ENCODE measurements around the gene DPH6. TPM values are rescaled to one million over a fixed set of nuclear protein-coding genes. Genes with fewer than 3 reads are reported as not detected.

DPH6 gene
- total and polyA plus RNA-seq, 12 donors: 5.0 to 42.0 (median 15.7) TPM

DNA sequence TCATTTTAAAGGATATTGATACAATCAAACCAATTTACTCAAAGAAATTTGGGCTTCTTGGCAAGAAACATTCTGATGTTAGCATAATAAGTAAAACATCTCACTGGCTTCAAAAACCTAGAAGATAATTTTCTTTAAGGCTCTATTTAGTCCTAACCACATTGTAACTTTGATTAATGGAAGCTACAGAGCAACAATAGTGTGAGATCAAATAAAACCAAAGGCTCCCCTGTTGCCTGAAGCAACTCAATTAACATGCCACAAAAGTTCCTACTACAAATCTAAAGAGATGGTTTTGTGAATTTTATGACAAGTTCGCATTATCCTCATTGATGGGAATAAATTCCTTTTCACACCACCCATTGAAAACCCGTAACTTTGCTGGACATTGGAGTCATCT, 5.9 kb downstream of the DPH6 start:
- DNase-seq: no peak
- Histone ChIP-seq H3K27me3 (no peaks in the 10 kb centered on the region), H3K36me3 (replicated peaks in 1 of 2) (no peaks in the 10 kb centered on the region), H3K27ac (no peak overlapping the region), H3K4me3 (no peak overlapping the region), H3K9me3 (replicated peaks in 1 of 3) (peaks cover 0 to 2% (median 0%) of the 10 kb centered on the region in 3 donors), H3K4me1 (replicated peaks in 1 of 2) (peaks cover 0 to 7% of the 10 kb centered on the region in 2 donors)
- TF ChIP-seq, protein P1, sequence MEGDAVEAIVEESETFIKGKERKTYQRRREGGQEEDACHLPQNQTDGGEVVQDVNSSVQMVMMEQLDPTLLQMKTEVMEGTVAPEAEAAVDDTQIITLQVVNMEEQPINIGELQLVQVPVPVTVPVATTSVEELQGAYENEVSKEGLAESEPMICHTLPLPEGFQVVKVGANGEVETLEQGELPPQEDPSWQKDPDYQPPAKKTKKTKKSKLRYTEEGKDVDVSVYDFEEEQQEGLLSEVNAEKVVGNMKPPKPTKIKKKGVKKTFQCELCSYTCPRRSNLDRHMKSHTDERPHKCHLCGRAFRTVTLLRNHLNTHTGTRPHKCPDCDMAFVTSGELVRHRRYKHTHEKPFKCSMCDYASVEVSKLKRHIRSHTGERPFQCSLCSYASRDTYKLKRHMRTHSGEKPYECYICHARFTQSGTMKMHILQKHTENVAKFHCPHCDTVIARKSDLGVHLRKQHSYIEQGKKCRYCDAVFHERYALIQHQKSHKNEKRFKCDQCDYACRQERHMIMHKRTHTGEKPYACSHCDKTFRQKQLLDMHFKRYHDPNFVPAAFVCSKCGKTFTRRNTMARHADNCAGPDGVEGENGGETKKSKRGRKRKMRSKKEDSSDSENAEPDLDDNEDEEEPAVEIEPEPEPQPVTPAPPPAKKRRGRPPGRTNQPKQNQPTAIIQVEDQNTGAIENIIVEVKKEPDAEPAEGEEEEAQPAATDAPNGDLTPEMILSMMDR (IDR thresholded peaks at IDR 0.05): no peak
- TF ChIP-seq POLR2A (IDR thresholded peaks at IDR 0.05): no peak
- WGBS, 4 donors: 96 to 100% (median 96%) methylated on average over 2 of the region's 2 CpGs
- intact Hi-C loops (cut with DNase I): no loop called here

DNA sequence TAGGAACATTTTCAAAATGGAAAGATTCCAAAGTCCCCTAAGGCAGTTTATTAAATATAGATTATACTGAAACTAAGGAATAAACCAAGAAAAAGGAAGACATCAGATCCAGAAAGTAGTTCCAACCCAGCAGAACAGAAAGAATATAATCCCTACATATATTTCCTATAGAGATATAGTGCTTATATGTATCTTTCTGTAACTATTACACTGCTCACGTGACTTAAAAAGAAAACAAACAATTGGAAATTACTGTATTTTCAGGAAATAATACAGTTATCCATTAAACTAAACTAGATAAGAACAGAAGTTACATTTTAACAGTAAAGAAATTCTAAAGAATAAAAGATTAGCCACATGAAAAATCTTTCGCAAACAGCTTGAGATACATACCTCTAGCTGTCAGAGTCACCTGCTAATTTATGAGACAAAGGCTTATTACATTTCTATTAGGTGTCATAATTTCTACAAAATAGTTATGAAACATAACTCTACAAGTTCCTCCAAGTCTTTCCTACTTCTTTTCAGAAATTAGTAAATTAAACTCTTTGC, 10.5 kb downstream of the DPH6 start:
- intact Hi-C loops (cut with DNase I): no loop called here
- H3K27me3 ChIP-seq: no peaks in the 10 kb centered on the region
- no peak for TF ChIP-seq POLR2A (IDR thresholded peaks at IDR 0.05)
- TF ChIP-seq, protein P1 (IDR thresholded peaks at IDR 0.05): no peak
- DNase-seq: no peak
- no peaks in the 10 kb centered on the region for H3K9me3 ChIP-seq (replicated peaks in 1 of 3)
- no peak overlapping the region for H3K27ac ChIP-seq
- WGBS, 4 donors: 49 to 50% (median 49%) methylated on average over 2 of the region's 2 CpGs
- no peak overlapping the region for H3K4me3 ChIP-seq
- no peaks in the 10 kb centered on the region for H3K4me1 ChIP-seq (replicated peaks in 1 of 2)
- no peaks in the 10 kb centered on the region for H3K36me3 ChIP-seq (replicated peaks in 1 of 2)

DNA sequence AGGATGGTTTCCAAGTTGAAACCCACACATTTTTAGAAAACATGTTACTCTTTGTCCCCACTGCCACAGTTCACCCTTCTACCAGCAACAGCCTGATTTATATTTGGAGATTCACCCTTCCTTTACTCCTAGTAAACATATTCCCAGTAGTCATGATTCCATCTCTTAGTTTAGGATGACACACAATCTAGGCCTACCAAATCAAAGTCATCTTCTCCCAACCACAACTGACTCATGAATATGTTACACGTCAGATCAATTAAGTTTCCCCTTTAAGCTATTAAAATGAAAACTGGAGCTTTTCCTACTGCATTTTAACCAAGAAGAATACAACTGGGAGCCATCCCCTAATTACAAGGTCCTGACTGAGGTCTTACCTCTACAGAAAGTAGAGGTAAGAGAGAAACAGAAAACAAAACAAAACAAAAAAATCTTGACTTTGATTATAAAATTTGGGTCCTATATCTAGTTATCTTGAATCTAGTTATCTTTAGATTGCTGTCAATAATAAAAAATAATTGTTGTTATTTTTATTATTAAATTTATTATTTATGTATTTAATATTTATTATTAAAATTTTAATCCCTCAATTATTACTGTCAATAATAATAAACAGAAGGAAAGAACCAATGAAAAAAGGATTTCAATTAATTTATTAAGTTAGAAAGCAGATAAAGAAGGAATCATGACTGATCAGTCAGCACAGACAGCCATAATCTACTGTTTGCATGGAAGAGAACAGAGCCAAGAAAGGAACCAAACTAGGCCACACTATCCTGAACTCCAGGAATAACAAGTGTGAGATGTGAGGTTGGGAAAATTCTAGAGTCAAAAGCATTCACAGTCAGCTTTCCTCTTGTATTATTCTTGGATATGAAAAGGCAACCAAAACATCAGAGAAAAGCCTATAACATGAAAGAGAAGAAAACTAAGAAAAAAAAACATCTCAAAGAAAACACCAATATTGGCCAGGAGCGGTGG, 12.5 kb downstream of the DPH6 start:
- H3K36me3 ChIP-seq (replicated peaks in 1 of 2): no peaks in the 10 kb centered on the region
- no peak overlapping the region for H3K4me3 ChIP-seq
- no peaks in the 10 kb centered on the region for H3K9me3 ChIP-seq (replicated peaks in 1 of 3)
- intact Hi-C loops (cut with DNase I): no loop called here
- no peak overlapping the region for H3K27ac ChIP-seq
- H3K27me3 ChIP-seq: no peaks in the 10 kb centered on the region
- WGBS, 4 donors: 92 to 95% (median 93%) methylated on average over 2 of the region's 2 CpGs
- peaks cover 0 to 7% of the 10 kb centered on the region in 2 donors for H3K4me1 ChIP-seq (replicated peaks in 1 of 2)
- TF ChIP-seq POLR2A (IDR thresholded peaks at IDR 0.05): no peak
- TF ChIP-seq, protein P1 (IDR thresholded peaks at IDR 0.05): no peak
- DNase-seq: no peak

DNA sequence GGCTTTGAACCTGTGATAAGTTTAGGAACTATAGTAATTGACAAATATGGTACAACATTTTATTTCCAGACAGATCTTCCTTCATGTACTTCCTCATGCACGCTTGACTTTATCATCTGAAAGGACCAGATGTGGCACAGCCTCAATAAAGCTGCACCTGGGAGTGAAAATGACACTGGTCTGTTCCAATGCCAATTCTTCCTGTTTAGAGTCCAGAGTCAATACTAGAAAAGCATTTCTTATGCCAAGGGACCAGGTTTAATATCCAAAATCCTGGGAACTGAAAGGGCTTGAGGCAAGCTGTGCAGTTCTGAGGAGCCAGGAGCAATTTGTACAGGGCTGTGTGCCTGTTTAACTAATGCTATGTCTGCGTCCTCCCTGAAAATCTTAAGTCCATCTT, 15.3 kb downstream of the DPH6 start:
- intact Hi-C loops (cut with DNase I): no loop called here
- no peak for DNase-seq
- H3K4me1 ChIP-seq (replicated peaks in 1 of 2): peaks cover 0 to 7% of the 10 kb centered on the region in 2 donors
- no peak for TF ChIP-seq POLR2A (IDR thresholded peaks at IDR 0.05)
- TF ChIP-seq, protein P1 (IDR thresholded peaks at IDR 0.05): no peak
- 91 to 98% (median 92%) methylated on average over 2 of the region's 2 CpGs for WGBS, 4 donors
- no peaks in the 10 kb centered on the region for H3K27me3 ChIP-seq
- no peak overlapping the region for H3K27ac ChIP-seq
- no peaks in the 10 kb centered on the region for H3K9me3 ChIP-seq (replicated peaks in 1 of 3)
- no peak overlapping the region for H3K4me3 ChIP-seq
- no peaks in the 10 kb centered on the region for H3K36me3 ChIP-seq (replicated peaks in 1 of 2)
